Keratinocyte (primary cell): ENCODE results near the gene PTPRN2. TPM values are rescaled to one million over a fixed set of nuclear protein-coding genes. Genes with fewer than 3 reads are reported as not detected.

Experiments used
- DNase-seq: peaks from one replicate; pipeline ENCODE4 v3.0.0-alpha.2; 2011; ENCODE audit warnings: low read depth, missing footprints, low spot score
- FAIRE-seq: peaks from 2 replicates; lab custom pipeline; 2011; peaks lifted over from hg19 to GRCh38; lab: Jason Lieb, UNC
- H2AFZ ChIP-seq: 2 replicates; pipeline ENCODE4 v1.6.0; 2012; ENCODE audit warnings: low read length, control low read depth, inconsistent platforms; ENCODE audit not compliant: control insufficient read depth
- H3K27ac ChIP-seq: 2 replicates; pipeline ENCODE4 v1.5.1; 2011; ENCODE audit warnings: low read length; ENCODE audit not compliant: control insufficient read depth, insufficient read depth
- H3K27me3 ChIP-seq: 3 replicates; pipeline ENCODE4 v1.6.0; 2011; ENCODE audit warnings: low read length; ENCODE audit not compliant: control insufficient read depth, insufficient read depth; ENCODE audit errors: extremely low read depth
- H3K36me3 ChIP-seq, 2 experiments: 2 replicates in 1 of 2; 3 replicates in 1 of 2; pipeline ENCODE4 v1.5.1; 2011; ENCODE audit warnings: low read length in 2 of 2, mild to moderate bottlenecking in 1 of 2; ENCODE audit not compliant: control insufficient read depth in 2 of 2, insufficient read depth in 2 of 2; ENCODE audit errors: extremely low read depth in 1 of 2
- H3K4me1 ChIP-seq: 3 replicates; pipeline ENCODE4 v1.5.1; 2011; ENCODE audit warnings: low read length; ENCODE audit not compliant: control insufficient read depth, insufficient read depth; ENCODE audit errors: extremely low read depth
- H3K4me2 ChIP-seq: 3 replicates; pipeline ENCODE4 v1.6.0; 2011; ENCODE audit warnings: low read depth, low read length; ENCODE audit not compliant: control insufficient read depth, insufficient read depth; ENCODE audit errors: extremely low read depth
- H3K4me3 ChIP-seq, 3 experiments: fragments of 200-600 bp in 1 of 3; sonication (generic) in 1 of 3; 2 replicates in 2 of 3; 3 replicates in 1 of 3; pipeline ENCODE4 v1.5.1; 2011 to 2016; ENCODE audit warnings: low read length in 3 of 3, mild to moderate bottlenecking in 3 of 3, control low read depth in 2 of 3, inconsistent platforms in 1 of 3, low read depth in 1 of 3, mixed read lengths in 1 of 3, mixed run types in 1 of 3, moderate library complexity in 1 of 3; ENCODE audit not compliant: control insufficient read depth in 2 of 3, insufficient read depth in 2 of 3; ENCODE audit errors: extremely low read depth in 1 of 3
- H3K79me2 ChIP-seq: 2 replicates; pipeline ENCODE4 v1.6.0; 2012; ENCODE audit warnings: low read length; ENCODE audit not compliant: control insufficient read depth, insufficient read depth
- H3K9ac ChIP-seq: 3 replicates; pipeline ENCODE4 v1.6.0; 2011; ENCODE audit warnings: low read length; ENCODE audit not compliant: control insufficient read depth, insufficient read depth; ENCODE audit errors: extremely low read depth
- H3K9me1 ChIP-seq: 3 replicates; pipeline ENCODE4 v1.6.0; 2011; ENCODE audit warnings: low read length; ENCODE audit not compliant: control insufficient read depth, insufficient read depth; ENCODE audit errors: extremely low read depth
- H3K9me3 ChIP-seq: 2 replicates; pipeline ENCODE4 v1.5.1; 2012; ENCODE audit warnings: low read depth, low read length; ENCODE audit not compliant: control insufficient read depth
- H4K20me1 ChIP-seq: 3 replicates; pipeline ENCODE4 v1.6.0; 2011; ENCODE audit warnings: low read length; ENCODE audit not compliant: control insufficient read depth, insufficient read depth; ENCODE audit errors: extremely low read depth
- EZH2 ChIP-seq: IDR thresholded peaks from one replicate; pipeline ENCODE4 v1.6.1; 2012; ENCODE audit warnings: inconsistent platforms, mild to moderate bottlenecking, low read length, moderate library complexity
- dilution Hi-C: fragments of 300-500 bp; cut with MboI; formaldehyde crosslinking; loops from one replicate; pipeline ENCODE4 v1.7.0; 2020; ENCODE audit warnings: low sequenced_read_pairs; ENCODE audit not compliant: extremely low pct_ligation_motif_present
- polyA plus RNA-seq, 5 experiments: library from polyadenylated mRNA; depleted of rRNA in 3 of 5; stranded (reverse) in 3 of 5; stranded (forward) in 1 of 5; unstranded in 1 of 5; fragments of >200 nt; gene quantifications; 1 replicate in 1 of 5; 2 replicates in 3 of 5; 3 replicates in 1 of 5; pipeline versions ENCODE4 v1.2.1 to v1.2.3, GENCODE V29; 2011 to 2012; ENCODE audit warnings: missing spikeins in 2 of 5, low read depth in 1 of 5, low replicate concordance in 1 of 5
- TF ChIP-seq, protein P1 (sequence below), 3 experiments: IDR thresholded peaks in 1 of 3; conservative IDR thresholded peaks in 1 of 3; optimal IDR thresholded peaks in 1 of 3; 2 replicates in 2 of 3; 3 replicates in 1 of 3; pipeline versions ENCODE3 to v1.5.1; 2011; ENCODE audit warnings: low read length in 3 of 3, mild to moderate bottlenecking in 3 of 3, moderate library complexity in 2 of 3, control low read depth in 1 of 3, inconsistent platforms in 1 of 3; ENCODE audit not compliant: insufficient read depth in 2 of 3; ENCODE audit errors: extremely low read depth in 1 of 3

Gene PTPRN2
- polyA plus RNA-seq, 1 donor (not counting 4 experiments of a cell fraction or from before 2014, with no cell fraction given) = not detected

DNA sequence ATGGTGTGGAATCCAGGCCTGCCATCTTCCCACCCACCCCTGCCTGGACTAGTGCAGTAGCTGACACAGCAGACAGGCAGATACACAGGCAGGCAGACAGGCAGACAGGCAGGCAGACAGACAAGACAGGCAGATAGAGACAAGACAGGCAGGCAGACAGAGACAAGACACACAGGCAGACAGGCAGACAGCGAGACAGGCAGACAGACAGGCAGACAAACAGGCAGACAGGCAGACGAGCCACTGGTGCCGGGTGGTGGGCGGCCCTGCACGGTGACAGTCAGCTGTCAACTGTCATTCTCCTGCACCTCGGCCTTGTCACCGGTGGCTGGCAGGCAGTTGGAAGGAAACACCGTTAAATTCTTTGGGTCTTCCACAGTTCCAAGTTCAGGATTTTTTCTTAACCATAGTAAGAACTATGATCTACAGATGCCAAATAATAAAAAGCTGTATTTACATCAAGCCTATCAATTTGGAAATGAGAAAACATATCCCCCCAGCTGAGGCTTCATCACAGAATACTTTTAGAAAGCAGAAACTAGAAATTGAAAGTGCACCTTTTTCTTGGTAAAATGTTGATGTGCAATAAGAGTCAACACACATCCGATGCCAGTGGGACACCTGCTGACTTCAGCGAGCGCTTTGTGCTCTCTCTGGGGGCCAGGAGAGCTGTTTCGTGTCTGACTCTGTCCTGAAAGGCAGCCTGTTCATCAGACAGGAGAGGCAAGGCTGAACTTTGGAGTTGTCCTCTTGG lies 1000.4 kb downstream of the PTPRN2 start:
- no peaks in the 10 kb centered on the region for H3K4me1 ChIP-seq
- no peak overlapping the region for H2AFZ ChIP-seq
- no peaks in the 10 kb centered on the region for H3K79me2 ChIP-seq
- no peaks in the 10 kb centered on the region for H3K36me3 ChIP-seq
- no peak for FAIRE-seq
- no peaks in the 10 kb centered on the region for H3K27me3 ChIP-seq
- no peak overlapping the region for H3K4me3 ChIP-seq
- H3K9me3 ChIP-seq = peaks cover 4% of the 10 kb centered on the region
- H3K9me1 ChIP-seq = no peaks in the 10 kb centered on the region
- DNase-seq = no peak
- dilution Hi-C loops = no loop called here
- H3K9ac ChIP-seq = no peak overlapping the region
- H4K20me1 ChIP-seq = no peaks in the 10 kb centered on the region
- TF ChIP-seq, protein P1, sequence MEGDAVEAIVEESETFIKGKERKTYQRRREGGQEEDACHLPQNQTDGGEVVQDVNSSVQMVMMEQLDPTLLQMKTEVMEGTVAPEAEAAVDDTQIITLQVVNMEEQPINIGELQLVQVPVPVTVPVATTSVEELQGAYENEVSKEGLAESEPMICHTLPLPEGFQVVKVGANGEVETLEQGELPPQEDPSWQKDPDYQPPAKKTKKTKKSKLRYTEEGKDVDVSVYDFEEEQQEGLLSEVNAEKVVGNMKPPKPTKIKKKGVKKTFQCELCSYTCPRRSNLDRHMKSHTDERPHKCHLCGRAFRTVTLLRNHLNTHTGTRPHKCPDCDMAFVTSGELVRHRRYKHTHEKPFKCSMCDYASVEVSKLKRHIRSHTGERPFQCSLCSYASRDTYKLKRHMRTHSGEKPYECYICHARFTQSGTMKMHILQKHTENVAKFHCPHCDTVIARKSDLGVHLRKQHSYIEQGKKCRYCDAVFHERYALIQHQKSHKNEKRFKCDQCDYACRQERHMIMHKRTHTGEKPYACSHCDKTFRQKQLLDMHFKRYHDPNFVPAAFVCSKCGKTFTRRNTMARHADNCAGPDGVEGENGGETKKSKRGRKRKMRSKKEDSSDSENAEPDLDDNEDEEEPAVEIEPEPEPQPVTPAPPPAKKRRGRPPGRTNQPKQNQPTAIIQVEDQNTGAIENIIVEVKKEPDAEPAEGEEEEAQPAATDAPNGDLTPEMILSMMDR (optimal IDR thresholded peaks at IDR 0.05 in 1 of 3, IDR thresholded peaks at IDR 0.05 in 1 of 3, conservative IDR thresholded peaks at IDR 0.05 in 1 of 3; ENCODE audit: extremely low read depth in 1 of 3, insufficient read depth in 2 of 3, low read length in 3 of 3) = no peak
- no peak for TF ChIP-seq EZH2
- H3K4me2 ChIP-seq = no peak overlapping the region
- H3K27ac ChIP-seq = no peak overlapping the region

DNA sequence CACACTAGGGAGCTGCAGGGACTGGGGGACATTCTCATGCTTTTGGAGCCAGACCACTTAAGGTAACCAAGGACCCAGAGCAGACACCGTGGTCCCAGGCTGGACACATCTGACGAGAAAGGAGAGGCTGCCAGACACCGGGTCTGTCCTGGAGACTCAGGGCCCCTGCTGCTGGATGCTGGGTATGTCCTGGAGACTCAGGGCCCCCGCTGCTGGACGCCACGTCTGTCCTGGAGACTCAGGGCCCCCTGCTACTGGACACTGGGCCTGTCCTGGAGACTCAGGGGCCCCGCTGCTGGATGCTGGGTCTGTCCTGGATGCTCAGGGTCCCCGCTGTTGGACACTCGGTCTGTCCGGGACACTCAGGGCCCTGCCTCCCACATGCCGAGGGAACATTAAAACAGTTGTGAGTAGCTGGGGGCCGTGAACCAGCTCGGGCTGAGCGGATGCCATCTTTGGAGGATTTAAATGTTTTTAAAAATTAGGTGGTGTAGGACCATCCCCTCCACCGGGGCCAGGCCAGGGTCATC lies 1001.1 kb downstream of the PTPRN2 start:
- dilution Hi-C loops = no loop called here
- no peak for FAIRE-seq

More for the DNA sequence above, 1001.1 kb downstream of the PTPRN2 start:
- Histone ChIP-seq H3K36me3 (no peaks in the 10 kb centered on the region), H3K9ac (no peak overlapping the region), H3K9me3 (peaks cover 3% of the 10 kb centered on the region), H3K27ac (no peak overlapping the region), H3K79me2 (no peaks in the 10 kb centered on the region), H4K20me1 (no peaks in the 10 kb centered on the region), H3K9me1 (no peaks in the 10 kb centered on the region), H3K4me2 (no peak overlapping the region), H3K4me1 (no peaks in the 10 kb centered on the region), H2AFZ (no peak overlapping the region), H3K4me3 (no peak overlapping the region), H3K27me3 (no peaks in the 10 kb centered on the region)
- no peak for TF ChIP-seq EZH2
- TF ChIP-seq, protein P1 (optimal IDR thresholded peaks at IDR 0.05 in 1 of 3, IDR thresholded peaks at IDR 0.05 in 1 of 3, conservative IDR thresholded peaks at IDR 0.05 in 1 of 3; ENCODE audit: extremely low read depth in 1 of 3, insufficient read depth in 2 of 3, low read length in 3 of 3) = no peak
- no peak for DNase-seq
